WTC11 (cell line): ENCODE data around the gene FAM120AOS. TPM values are rescaled to one million over a fixed set of nuclear protein-coding genes. Genes with fewer than 3 reads are reported as not detected.
A peak's percentile ranks its signal among the peaks of the same experiment; 100 is the strongest.

Source experiments
- ATAC-seq: fragments of 200-7000 bp; cut with Tn5 transposase; 2 replicates; pipeline ENCODE4 v1.10.0; 2021; ENCODE audit warnings: mild to moderate bottlenecking, moderate library complexity
- CTCF ChIA-PET: fragments of 300-600 bp; sonication (Branson Sonifier 250); formaldehyde crosslinking; loops from one replicate; lab custom pipeline; 2021; ENCODE audit warnings: antibody characterized with exemption; lab: Charles Lee
- POLR2A ChIA-PET: fragments of 350-600 bp; sonication (Branson Sonifier 250); formaldehyde crosslinking; loops from one replicate; lab custom pipeline; 2021; ENCODE audit warnings: antibody characterized with exemption; lab: Charles Lee
- DNase-seq: peaks from one replicate; pipeline ENCODE4 v3.0.0; 2021; ENCODE audit warnings: low spot score
- H3K27ac Mint-ChIP-seq: 2 replicates; pipeline ENCODE4 v1.8.0; 2021; ENCODE audit warnings: mixed read lengths
- H3K27me3 Mint-ChIP-seq: 2 replicates; pipeline ENCODE4 v1.8.0; 2021; ENCODE audit warnings: low read depth, mild to moderate bottlenecking, moderate library complexity, mixed read lengths
- H3K36me3 Mint-ChIP-seq: 2 replicates; pipeline ENCODE4 v1.8.0; 2021; ENCODE audit warnings: mixed read lengths
- H3K4me1 Mint-ChIP-seq: 2 replicates; pipeline ENCODE4 v1.8.0; 2022; ENCODE audit warnings: mixed read lengths
- H3K4me3 Mint-ChIP-seq: 2 replicates; pipeline ENCODE4 v1.8.0; 2021; ENCODE audit warnings: mild to moderate bottlenecking, moderate library complexity, mixed read lengths
- H3K9me3 Mint-ChIP-seq: 2 replicates; pipeline ENCODE4 v1.8.0; 2021; ENCODE audit warnings: mixed read lengths
- ATF2 ChIP-seq: sonication (generic); formaldehyde crosslinking; IDR thresholded peaks from 2 replicates; pipeline ENCODE4 v1.8.1; 2022; ENCODE audit warnings: low read depth, missing genetic modification reagents, borderline replicate concordance
- FOXJ3 ChIP-seq: sonication (generic); formaldehyde crosslinking; IDR thresholded peaks from 2 replicates; pipeline ENCODE4 v1.9.0; 2021; ENCODE audit warnings: missing genetic modification reagents, mild to moderate bottlenecking, borderline replicate concordance
- GABPB1 ChIP-seq: sonication (generic); formaldehyde crosslinking; IDR thresholded peaks from 2 replicates; pipeline ENCODE4 v1.8.1; 2023; ENCODE audit warnings: mild to moderate bottlenecking, missing genetic modification reagents
- IRF1 ChIP-seq: sonication (generic); formaldehyde crosslinking; IDR thresholded peaks from 2 replicates; pipeline ENCODE4 v1.8.0; 2023; ENCODE audit warnings: missing genetic modification reagents
- JUN ChIP-seq: sonication (generic); formaldehyde crosslinking; IDR thresholded peaks from 2 replicates; pipeline ENCODE4 v1.8.0; 2023; ENCODE audit warnings: mild to moderate bottlenecking, missing genetic modification reagents
- MXD4 ChIP-seq: fragments of 250-450 bp; sonication (Bioruptor Pico); IDR thresholded peaks from 2 replicates; pipeline ENCODE4 v1.8.0; 2021; ENCODE audit warnings: mild to moderate bottlenecking, moderate library complexity, borderline replicate concordance
- NR1H2 ChIP-seq: sonication (generic); formaldehyde crosslinking; IDR thresholded peaks from 2 replicates; pipeline ENCODE4 v1.9.0; 2021; ENCODE audit warnings: mild to moderate bottlenecking, moderate library complexity, missing genetic modification reagents
- OVOL2 ChIP-seq: fragments of 250-450 bp; sonication (Bioruptor Pico); IDR thresholded peaks from 2 replicates; pipeline ENCODE4 v1.9.0; 2021; ENCODE audit warnings: mild to moderate bottlenecking, borderline replicate concordance
- PREB ChIP-seq: sonication (generic); formaldehyde crosslinking; IDR thresholded peaks from 2 replicates; pipeline ENCODE4 v1.8.1; 2022; ENCODE audit warnings: mild to moderate bottlenecking, missing genetic modification reagents, moderate library complexity, borderline replicate concordance
- RORB ChIP-seq: fragments of 250-450 bp; sonication (Bioruptor Pico); IDR thresholded peaks from 2 replicates; pipeline ENCODE4 v1.9.0; 2021; ENCODE audit warnings: mild to moderate bottlenecking
- TEAD4 ChIP-seq: sonication (generic); formaldehyde crosslinking; IDR thresholded peaks from 2 replicates; pipeline ENCODE4 v1.8.0; 2022; ENCODE audit warnings: mild to moderate bottlenecking, missing genetic modification reagents
- USF1 ChIP-seq: sonication (generic); formaldehyde crosslinking; IDR thresholded peaks from 2 replicates; pipeline ENCODE4 v1.8.0; 2022; ENCODE audit warnings: mild to moderate bottlenecking, missing genetic modification reagents
- ZNF121 ChIP-seq: sonication (generic); formaldehyde crosslinking; IDR thresholded peaks from 2 replicates; pipeline ENCODE4 v1.8.0; 2023; ENCODE audit warnings: missing genetic modification reagents
- ZNF232 ChIP-seq: sonication (generic); formaldehyde crosslinking; IDR thresholded peaks from 2 replicates; pipeline ENCODE4 v1.8.0; 2022; ENCODE audit warnings: mild to moderate bottlenecking, missing genetic modification reagents
- ZNF281 ChIP-seq: sonication (generic); formaldehyde crosslinking; IDR thresholded peaks from 2 replicates; pipeline ENCODE4 v1.8.0; 2023; ENCODE audit warnings: mild to moderate bottlenecking, missing genetic modification reagents
- total RNA-seq: library from RNA; stranded (reverse); gene quantifications from 3 replicates; pipeline ENCODE4 v1.2.3, GENCODE V29; 2021
- TF ChIP-seq, protein P1 (sequence below): fragments of 250-450 bp; sonication (Bioruptor Pico); IDR thresholded peaks from 2 replicates; pipeline ENCODE4 v1.9.0; 2021; ENCODE audit warnings: mild to moderate bottlenecking, borderline replicate concordance
- TF ChIP-seq, protein P2 (sequence below): sonication (generic); formaldehyde crosslinking; IDR thresholded peaks from 2 replicates; pipeline ENCODE4 v1.8.0; 2023; ENCODE audit warnings: missing genetic modification reagents, mild to moderate bottlenecking, borderline replicate concordance

The FAM120AOS gene
- total RNA-seq, 1 experiment from 2014 or later: 44.4 TPM

- Mint-ChIP-seq H3K27me3 (no peaks in the 10 kb centered on the region), H3K36me3 (peaks cover 63% of the 10 kb centered on the region), H3K4me1 (no peaks in the 10 kb centered on the region), H3K27ac (peak overlapping the region; percentile 52), H3K4me3 (no peak overlapping the region), H3K9me3 (no peaks in the 10 kb centered on the region)
- ATAC-seq (no peak), DNase-seq (no peak)
- TF ChIP-seq FOXJ3 (CRISPR knock-in tag) (no peak), RORB (no peak), ZNF232 (CRISPR knock-in tag) (no peak), ZNF121 (CRISPR knock-in tag) (no peak), GABPB1 (no peak), ATF2 (no peak), PREB (no peak), NR1H2 (no peak), MXD4 (CRISPR knock-in tag) (no peak), USF1 (CRISPR knock-in tag) (no peak), IRF1 (CRISPR knock-in tag) (no peak), TEAD4 (CRISPR knock-in tag) (no peak), ZNF281 (no peak), JUN (no peak), OVOL2 (CRISPR knock-in tag) (no peak)
- TF ChIP-seq, protein P1, sequence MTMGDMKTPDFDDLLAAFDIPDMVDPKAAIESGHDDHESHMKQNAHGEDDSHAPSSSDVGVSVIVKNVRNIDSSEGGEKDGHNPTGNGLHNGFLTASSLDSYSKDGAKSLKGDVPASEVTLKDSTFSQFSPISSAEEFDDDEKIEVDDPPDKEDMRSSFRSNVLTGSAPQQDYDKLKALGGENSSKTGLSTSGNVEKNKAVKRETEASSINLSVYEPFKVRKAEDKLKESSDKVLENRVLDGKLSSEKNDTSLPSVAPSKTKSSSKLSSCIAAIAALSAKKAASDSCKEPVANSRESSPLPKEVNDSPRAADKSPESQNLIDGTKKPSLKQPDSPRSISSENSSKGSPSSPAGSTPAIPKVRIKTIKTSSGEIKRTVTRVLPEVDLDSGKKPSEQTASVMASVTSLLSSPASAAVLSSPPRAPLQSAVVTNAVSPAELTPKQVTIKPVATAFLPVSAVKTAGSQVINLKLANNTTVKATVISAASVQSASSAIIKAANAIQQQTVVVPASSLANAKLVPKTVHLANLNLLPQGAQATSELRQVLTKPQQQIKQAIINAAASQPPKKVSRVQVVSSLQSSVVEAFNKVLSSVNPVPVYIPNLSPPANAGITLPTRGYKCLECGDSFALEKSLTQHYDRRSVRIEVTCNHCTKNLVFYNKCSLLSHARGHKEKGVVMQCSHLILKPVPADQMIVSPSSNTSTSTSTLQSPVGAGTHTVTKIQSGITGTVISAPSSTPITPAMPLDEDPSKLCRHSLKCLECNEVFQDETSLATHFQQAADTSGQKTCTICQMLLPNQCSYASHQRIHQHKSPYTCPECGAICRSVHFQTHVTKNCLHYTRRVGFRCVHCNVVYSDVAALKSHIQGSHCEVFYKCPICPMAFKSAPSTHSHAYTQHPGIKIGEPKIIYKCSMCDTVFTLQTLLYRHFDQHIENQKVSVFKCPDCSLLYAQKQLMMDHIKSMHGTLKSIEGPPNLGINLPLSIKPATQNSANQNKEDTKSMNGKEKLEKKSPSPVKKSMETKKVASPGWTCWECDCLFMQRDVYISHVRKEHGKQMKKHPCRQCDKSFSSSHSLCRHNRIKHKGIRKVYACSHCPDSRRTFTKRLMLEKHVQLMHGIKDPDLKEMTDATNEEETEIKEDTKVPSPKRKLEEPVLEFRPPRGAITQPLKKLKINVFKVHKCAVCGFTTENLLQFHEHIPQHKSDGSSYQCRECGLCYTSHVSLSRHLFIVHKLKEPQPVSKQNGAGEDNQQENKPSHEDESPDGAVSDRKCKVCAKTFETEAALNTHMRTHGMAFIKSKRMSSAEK: no peak
- TF ChIP-seq, protein P2, sequence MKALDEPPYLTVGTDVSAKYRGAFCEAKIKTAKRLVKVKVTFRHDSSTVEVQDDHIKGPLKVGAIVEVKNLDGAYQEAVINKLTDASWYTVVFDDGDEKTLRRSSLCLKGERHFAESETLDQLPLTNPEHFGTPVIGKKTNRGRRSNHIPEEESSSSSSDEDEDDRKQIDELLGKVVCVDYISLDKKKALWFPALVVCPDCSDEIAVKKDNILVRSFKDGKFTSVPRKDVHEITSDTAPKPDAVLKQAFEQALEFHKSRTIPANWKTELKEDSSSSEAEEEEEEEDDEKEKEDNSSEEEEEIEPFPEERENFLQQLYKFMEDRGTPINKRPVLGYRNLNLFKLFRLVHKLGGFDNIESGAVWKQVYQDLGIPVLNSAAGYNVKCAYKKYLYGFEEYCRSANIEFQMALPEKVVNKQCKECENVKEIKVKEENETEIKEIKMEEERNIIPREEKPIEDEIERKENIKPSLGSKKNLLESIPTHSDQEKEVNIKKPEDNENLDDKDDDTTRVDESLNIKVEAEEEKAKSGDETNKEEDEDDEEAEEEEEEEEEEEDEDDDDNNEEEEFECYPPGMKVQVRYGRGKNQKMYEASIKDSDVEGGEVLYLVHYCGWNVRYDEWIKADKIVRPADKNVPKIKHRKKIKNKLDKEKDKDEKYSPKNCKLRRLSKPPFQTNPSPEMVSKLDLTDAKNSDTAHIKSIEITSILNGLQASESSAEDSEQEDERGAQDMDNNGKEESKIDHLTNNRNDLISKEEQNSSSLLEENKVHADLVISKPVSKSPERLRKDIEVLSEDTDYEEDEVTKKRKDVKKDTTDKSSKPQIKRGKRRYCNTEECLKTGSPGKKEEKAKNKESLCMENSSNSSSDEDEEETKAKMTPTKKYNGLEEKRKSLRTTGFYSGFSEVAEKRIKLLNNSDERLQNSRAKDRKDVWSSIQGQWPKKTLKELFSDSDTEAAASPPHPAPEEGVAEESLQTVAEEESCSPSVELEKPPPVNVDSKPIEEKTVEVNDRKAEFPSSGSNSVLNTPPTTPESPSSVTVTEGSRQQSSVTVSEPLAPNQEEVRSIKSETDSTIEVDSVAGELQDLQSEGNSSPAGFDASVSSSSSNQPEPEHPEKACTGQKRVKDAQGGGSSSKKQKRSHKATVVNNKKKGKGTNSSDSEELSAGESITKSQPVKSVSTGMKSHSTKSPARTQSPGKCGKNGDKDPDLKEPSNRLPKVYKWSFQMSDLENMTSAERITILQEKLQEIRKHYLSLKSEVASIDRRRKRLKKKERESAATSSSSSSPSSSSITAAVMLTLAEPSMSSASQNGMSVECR: no peak
- CTCF ChIA-PET: no interaction called here
- POLR2A ChIA-PET: no interaction called here
Observed at GRCh38 chr9:93500571-93501298, 47.4 kb upstream of the FAM120AOS start.
